HPDE6-E6E7 (cell line): ENCODE measurements around the gene BTAF1.
"Not testable (repeated sequence)": the region's sequence is repeated elsewhere in the genome, so short reads cannot be mapped to it uniquely, and the experiment has no call there.

Source experiments
- DNase-seq: peaks from one replicate; pipeline ENCODE4 v3.0.0; 2011; ENCODE audit warnings: missing footprints; ENCODE audit errors: extremely low spot score

Gene BTAF1

DNA sequence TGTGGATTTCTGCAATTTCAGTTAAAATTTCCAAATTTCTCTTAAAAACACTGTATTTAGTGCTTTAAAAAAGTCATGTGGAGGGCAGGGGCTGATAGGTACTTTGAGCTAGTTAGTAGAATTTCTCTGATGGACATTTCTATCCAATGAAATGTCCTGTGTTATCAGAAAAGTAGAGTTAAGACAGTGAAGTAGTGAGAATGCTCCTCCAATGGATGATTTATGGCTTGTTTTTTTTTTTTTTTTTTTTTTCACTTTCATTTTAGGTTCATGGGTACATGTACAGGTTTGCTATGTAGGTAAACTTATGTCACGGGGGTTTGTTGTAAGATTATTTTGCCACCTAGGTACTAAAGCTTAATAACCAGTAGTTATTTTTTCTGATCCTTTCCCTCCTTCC lies 55.0 kb downstream of the BTAF1 start:
- no peak for DNase-seq

DNA sequence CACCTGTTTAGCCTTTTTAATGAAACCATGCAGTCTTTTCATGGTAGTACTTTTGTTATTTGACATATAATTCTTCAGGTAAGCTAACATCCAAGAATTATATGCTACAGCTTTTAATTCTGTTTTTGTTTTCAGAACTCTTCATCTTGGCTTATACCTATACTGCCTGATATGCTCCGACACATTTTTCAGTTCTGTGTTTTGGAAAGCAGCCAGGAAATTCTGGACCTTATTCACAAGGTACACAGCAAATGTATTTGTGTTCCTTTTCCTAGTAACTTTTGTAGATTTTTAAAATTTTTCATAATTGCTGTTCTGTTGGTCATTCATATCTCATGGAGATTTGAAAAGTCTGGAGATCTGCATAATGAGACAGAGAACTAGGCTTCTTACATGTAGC lies 56.7 kb downstream of the BTAF1 start:
- no peak for DNase-seq

DNA sequence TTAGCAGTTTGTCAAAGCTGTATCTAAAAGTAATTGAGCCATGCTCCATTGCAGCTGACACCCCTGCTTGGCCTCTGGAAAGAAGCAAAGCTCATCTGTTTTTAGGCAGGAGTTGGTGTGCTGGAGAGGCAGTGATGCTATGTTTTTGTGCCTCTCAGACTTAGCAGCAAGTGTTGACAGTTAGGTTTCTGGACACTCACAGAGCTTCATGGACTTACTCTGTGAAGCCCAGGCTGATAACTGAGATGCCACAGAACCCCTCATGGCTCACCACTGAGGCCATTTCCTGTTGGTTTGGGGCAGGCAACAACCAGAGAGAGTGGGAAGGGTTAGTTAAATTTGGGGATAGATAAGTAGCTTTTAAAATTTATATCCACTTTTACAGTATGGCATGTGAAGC lies 59.8 kb downstream of the BTAF1 start:
- no peak for DNase-seq

DNA sequence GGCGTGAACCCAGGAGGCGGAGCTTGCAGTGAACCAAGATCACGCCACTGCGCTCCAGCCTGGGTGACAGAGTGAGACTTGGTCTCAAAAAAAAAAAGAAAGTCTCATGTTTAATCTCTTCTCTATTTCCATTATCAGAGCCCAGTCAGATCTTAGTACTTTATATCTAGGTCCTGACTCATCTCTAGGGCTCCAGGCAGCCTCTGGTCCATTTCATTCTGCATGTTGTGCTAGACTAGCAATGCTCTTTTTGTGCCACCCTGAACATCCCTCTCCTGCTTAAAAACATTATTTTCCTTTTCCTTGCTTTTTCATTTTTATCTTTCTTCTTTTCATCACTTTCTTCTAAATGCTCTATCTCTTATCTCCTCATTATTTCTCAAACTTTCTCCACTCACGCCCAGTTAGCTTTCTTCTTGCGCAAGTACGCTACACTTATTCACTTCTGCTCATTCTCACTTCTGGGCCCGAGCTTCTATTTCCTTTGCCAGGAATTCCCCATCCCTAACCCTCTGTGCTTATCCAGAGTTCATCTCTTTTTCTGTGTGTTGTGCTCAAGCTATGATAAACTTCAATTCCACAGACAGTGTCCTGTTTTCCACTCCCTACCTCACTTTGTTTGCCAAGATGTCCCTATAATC lies 63.9 kb downstream of the BTAF1 start:
- DNase-seq: no peak

DNA sequence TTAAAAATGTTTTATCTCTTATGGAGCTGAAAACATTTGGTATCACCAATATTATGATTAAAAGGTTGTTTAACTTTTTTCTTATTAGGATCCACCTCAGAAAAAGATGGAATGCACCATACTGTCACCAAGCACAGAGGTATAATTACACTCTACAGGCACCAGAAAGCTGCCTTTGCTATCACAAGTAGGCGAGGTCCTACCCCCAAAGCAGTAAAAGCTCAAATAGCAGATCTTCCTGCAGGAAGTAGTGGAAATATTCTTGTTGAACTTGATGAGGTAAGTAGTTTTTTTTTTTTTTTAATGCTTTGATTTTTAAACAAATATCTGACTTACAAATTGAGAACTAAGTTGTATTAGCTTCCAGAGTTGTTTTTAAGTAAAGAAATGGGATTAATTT lies 68.5 kb downstream of the BTAF1 start:
- no peak for DNase-seq

DNA sequence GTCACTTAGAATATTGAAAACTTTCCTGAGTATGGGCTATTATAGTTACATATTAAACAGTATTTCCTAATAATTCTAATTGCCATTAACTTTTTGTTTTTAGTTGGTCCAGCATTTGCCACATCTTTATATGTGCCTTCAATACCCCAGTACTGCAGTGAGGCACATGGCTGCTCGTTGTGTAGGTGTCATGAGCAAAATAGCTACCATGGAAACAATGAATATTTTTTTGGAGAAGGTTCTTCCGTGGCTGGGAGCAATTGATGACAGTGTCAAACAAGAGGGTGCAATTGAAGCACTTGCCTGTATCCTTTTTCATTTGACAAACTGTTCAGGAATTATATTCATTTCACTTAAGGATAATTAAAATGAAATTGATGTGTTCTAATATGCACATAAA lies 72.7 kb downstream of the BTAF1 start:
- no peak for DNase-seq

DNA sequence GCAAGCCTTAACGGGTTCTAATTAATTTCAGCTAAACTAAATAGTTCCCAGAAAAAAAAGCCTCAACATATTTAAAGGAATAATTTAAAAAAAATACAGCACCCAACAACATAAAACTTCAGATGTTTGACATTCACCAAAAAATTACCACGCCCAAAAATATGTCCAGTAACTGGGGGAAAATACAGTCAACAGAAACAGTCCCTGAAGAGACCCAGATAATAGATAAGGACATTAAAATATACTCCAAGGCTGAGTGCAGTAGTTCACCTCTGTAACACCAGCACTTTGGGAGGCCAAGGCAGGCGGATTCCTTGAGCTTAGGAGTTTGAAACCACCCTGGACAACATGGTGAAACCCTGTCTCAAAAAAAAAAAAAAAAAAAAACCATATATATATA lies 78.0 kb downstream of the BTAF1 start:
- no peak for DNase-seq

DNA sequence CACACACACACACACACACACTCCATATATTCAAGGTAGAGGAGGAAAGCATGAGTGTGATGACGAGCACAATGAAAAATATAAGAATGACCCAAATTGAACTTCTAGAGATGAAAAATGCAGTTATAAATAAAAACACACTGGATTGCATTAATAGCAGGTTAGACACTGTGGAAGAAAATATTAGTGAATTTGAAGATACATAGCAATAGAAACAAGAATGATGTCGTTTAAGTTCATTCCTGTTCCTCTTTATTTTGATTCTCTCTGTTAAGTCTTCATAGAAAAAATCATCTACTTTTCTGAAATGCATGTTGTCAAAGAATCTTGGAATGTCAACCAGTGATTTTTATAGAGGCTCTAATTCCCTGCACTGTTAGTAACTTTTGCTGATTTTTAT lies 78.4 kb downstream of the BTAF1 start:
- DNase-seq: no peak

DNA sequence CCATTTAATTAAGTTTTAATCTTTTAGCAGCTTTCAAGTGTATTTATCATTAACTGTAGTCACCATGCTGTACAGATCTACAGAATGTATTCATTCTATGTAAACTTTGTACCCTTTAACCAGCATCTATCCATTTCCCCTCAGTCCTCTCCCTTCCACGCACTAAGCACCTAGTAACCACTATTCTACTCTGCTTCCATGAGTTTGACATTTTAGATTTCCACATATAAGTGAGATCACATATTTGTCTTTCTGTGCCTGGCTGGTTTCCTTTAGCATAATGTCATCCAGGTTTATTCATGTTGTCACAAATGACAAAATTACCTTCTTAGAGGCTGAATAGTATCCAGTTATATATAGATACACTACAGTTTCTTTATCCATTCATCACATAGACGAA lies 79.7 kb downstream of the BTAF1 start:
- no peak for DNase-seq

DNA sequence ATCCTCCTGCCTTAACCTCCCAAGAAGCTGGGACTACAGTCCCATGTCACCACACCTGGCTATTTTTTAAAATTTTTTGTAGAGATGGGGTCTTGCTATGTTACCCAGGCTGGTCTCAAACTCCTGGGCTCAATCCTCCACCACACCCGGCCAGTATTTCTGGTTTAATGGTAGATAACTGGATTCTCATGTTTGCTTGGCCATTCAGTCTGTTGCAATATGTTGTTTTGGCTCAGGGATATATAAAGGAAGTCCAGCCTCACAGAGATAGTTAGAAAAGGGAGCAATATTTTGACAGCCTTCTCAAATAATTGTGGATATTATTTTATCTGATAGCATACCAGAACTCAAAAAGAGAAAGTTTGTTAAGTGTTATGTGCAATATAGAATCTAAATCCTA lies 82.4 kb downstream of the BTAF1 start:
- no peak for DNase-seq

DNA sequence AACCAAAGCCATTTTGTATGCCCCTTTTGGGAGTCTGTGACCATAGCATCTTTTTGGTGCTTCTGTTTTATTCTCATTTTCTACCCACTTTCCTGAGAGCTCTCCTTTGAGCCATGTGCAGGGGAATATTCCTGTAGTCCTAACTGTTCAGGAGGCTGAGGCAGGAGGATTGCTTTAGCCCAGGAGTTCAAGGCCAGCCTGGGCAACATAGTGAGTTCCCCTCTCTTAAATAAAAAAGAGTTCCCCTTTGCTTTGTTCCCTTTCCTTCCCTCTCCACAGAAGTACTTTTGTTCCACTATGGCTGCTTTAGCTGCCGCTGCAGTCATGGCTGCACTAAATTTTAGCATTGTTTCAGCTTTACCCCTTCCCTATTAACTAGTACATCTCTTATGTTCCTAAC lies 85.9 kb downstream of the BTAF1 start:
- DNase-seq: no peak

DNA sequence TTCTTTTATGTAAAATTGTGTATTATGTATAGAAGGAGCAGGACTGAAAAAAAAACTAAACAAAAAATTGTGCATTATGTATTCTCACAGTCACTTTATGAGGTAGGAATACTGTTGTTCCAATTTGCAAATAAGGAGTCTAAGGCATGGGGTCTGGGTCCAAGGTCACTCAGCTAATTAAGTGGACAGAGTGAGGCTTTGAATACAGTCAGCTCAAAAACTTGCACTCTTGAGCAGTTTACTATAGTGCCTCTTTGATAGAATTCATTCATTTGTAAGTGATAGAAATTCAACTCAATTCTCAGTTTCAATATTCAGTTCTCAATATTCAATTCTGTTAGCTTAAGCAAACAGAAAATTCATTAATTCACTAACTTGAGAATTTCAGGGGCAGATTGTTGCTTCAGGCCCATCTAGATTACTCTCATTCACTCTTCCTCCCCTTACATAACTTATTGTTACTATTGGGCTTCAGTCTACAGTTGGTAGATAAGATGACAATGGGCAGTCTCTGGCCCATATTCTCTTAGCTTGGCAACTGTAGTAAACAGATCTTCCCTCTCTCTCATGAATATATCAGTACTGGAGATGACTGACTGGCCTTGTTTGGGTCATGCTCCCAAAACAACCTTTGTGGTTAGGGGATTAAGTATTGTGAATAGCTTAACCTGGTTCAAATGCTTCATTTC lies 86.6 kb downstream of the BTAF1 start:
- DNase-seq: no peak

DNA sequence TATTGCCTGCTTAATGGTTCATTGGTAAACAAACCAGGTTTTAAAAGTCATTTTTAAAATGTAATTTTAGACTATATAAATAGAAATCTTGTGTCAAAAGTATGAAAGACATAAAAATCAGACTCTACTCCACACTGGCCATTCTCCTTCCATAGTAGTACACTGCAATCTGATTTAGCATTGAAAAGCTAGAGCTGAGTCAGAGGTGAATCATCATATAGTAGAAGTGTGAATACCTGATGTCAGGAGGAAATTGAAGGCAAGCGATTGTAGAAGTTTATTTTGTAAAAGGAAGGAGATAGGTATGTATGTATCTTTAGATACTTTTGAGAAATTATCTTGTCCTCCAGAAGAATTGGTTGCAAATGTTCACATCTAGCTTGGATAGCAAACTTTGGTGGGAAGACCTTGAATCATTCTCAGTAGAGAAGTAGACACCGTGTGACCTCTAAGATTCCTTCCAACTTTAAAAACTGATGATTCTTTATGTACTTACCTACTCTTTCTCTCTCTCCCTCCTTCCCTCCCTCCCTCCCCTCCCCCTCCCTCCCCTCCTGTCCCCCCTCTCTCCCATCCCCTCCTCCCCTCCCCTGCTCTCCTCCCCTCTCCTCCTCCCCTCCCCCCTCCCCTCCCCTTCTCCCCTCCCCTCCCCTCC lies 88.1 kb downstream of the BTAF1 start:
- peak; percentile 85 for DNase-seq

DNA sequence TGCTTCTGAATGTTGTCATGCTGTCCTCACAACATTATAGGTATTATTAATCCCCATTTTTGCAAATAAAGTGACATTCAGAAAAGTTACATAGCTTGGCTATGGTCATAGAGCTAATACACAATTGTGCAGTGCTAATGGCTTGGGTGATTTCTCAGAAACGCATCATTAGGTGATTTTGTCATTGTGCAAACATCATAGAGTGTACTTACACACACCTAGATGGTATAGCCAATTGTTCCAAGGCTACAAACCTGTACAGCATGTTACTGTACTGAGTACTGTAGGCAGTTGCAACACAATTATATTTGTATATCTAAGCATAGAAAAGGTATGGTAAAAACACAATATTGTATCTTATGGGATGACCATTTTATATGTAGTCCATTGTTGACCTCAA lies 91.0 kb downstream of the BTAF1 start:
- no peak for DNase-seq

DNA sequence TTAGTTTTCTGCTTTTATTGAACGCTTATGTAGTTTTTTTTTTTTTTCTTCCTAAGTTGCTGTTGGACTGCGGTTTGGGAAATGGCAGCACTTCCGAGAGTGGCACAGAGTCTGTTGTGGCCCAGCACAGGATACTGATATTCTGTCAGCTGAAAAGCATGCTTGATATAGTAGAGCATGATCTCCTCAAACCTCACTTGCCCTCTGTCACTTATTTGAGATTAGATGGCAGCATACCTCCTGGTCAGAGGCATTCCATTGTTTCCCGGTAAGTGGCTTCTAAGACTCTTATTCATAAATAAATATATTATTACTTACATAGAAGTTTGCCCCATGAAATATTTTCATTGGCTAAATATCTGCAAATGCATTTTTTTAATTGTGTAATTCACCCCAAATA lies 101.1 kb downstream of the BTAF1 start:
- DNase-seq: no peak

DNA sequence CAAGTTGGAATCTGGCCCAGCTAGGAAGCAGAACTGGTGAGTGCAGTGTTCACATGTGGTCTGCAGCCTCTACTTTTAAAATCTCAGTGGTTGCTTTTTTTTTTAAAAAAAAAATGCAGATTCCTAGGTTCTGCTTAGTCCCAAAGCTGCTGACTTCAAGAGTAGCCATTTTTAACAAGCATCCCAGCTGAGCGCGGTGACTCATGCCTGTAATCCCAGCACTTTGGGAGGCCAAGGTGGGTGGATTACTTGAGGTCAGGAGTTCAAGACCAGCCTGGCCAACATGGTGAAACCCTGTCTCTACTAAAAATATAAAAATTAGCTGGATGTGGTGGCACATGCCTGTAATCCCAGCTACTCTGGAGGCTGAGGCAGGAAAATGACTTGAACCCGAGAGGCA lies 101.8 kb downstream of the BTAF1 start:
- not testable (repeated sequence) for DNase-seq

DNA sequence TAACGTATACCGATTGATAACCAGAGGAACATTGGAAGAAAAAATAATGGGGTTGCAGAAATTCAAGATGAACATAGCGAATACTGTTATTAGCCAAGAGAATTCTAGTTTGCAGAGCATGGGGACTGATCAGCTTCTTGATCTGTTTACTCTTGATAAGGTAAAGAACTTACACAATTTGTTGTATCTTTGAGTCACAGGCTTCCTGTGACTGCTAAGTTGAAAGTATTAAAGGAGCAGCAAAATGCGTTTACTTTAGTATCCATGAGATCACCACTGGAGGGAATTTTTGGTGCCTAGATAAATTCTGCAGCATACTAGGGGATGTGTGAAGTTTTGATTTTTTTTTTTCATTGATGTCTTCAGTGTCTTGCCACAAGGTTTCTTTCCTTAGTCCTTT lies 103.6 kb downstream of the BTAF1 start:
- DNase-seq: no peak

DNA sequence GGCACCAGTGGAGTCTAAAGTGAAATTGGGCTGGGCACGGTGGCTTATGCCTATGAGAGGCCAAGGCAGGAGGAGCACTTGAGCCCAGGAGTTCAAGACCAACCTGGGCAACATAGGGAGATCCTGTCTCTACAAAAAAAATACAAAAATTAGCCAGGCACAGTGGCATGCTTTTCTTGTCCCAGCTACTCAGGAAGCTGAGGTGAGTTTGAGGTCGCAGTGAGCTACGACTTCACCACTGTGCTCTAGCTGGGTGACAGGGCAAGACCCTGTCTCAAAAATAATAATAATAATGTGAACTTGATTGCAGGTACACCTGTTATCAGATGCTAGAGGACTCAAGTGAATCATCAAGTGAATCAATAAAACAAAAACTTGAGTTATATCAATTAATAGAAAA lies 108.0 kb downstream of the BTAF1 start:
- DNase-seq: no peak

DNA sequence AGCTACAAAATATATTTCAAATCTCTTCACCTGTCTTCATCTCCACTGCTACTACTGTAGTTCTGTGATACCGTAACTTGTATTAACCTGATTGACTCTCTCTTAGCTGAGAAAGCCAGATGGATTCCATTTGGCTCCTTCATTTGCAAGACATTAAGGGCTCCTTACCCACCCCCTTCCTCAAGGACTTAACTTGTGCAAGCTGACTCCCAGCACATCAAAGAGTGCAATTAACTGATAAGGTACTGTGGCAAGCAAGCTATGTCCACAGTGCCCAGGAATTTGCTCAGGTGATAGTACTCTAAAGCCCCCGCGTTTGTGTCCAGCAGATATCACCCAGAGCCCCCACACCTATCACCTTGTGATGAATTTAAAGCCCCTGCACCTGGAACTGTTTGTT lies 109.5 kb downstream of the BTAF1 start:
- DNase-seq: not testable (repeated sequence)

DNA sequence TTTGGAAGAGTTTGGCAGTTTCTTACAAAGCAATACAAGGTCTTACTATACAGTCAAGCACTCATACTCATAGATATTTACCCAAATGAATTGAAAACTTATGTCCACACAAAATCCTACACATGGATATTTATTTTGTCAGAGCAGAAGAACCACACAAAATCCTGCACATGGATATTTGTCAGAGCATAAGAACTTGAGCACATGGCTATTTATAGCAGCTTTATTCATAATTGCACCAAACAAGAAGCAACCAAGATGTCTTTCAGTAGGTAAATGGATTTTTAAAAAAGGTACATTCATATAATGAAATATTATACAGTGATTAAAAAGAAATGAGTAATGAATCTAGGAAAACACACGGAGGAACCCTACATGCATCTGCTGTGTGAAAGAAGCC lies 115.4 kb downstream of the BTAF1 start:
- no peak for DNase-seq

DNA sequence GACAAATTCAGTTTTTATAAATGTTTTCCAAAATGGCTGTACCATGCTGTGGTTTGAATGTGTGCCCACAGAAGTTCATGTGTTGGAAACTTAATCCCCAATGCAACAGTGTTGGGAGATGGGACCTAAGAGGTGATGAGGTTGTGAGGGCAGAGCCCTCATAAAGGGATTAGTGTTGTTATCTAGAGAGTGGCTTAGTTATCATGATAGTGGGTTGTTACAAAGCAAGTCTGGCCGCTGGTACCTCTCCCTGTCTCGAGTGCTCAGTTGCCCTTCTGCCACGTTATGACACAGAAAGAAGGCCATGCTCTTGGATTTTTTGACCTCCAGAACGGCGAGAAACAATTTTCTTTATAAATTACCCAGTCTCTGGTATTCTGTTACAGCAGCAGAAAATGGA lies 119.0 kb downstream of the BTAF1 start:
- DNase-seq: no peak

DNA sequence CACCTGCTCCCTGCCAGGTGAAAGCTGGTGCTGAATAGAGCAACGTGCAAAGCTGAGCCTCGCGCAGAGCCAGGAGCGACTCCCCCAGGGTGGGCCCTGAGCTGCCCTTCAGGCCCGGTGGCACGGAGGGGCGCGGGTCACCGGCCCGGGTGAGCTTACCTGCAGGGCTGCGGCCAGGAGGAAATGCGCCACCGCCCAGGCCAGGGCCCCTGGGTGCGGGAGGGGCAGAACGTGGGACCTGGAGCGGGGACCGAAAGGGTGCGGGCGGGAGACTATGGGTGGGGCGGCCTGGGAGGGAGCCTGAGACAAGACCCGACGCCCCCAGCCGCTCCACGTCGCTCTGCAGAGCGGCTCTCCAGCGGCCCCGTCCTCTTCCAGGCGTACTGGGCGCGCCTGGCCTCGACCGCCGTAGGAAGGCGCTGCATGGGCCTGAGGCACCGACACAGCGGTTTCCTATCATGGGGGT lies 122.1 kb downstream of the BTAF1 start:
- no peak for DNase-seq

DNA sequence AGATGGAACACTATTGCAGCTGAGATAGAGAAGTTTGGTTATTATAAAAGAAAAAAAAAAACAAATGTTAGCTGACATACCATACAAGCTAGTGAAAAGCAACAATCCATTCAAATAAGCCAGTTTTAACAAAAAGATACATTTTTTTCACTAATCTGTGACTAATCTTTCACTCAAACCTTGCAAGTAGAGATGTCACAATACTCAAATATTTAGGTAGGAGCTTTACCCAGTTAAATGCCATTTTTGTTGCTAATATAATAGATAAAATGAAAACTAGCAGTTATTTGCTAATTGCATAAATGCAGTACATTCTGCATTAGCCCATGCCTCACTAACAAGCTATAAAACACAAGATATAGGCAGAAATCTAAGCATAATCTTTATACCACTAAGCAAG lies 123.6 kb downstream of the BTAF1 start:
- no peak for DNase-seq
